MCF 10A (cell line): Measurements from ENCODE around the gene RBBP5. TPM values are rescaled to one million over a fixed set of nuclear protein-coding genes. Genes with fewer than 3 reads are reported as not detected.

Experiments used
- BruUV-seq: library from RNA; stranded (reverse); fragments of 400-500 nt; replicated peaks from 2 replicates; lab custom pipeline; 2021; lab: Mats Ljungman, UMichigan
- CTCF ChIA-PET: fragments of 300-600 bp; sonication (Branson Sonifier 250); formaldehyde crosslinking; extraction: SDS; loops from one replicate; lab custom pipeline; 2021; ENCODE audit warnings: antibody characterized with exemption, inconsistent platforms; lab: Yijun Ruan, JAX
- POLR2A ChIA-PET: fragments of 300-600, 350-650 bp; sonication (Branson Sonifier 250); formaldehyde crosslinking; extraction: SDS; loops from one replicate; lab custom pipeline; 2020; ENCODE audit warnings: antibody characterized with exemption, inconsistent platforms; lab: Yijun Ruan, JAX
- DNase-seq: peaks from one replicate; pipeline ENCODE4 v3.0.0-alpha.2; 2018; ENCODE audit not compliant: unreplicated experiment
- H3K27ac Mint-ChIP-seq: one replicate; pipeline ENCODE4 v1.8.0; 2022; ENCODE audit warnings: mild to moderate bottlenecking, low read depth, mixed read lengths; ENCODE audit not compliant: unreplicated experiment
- H3K27me3 Mint-ChIP-seq: one replicate; pipeline ENCODE4 v1.8.0; 2022; ENCODE audit warnings: mixed read lengths; ENCODE audit not compliant: insufficient read depth, unreplicated experiment
- H3K36me3 Mint-ChIP-seq: one replicate; pipeline ENCODE4 v1.8.0; 2022; ENCODE audit warnings: mild to moderate bottlenecking, moderate library complexity, mixed read lengths; ENCODE audit not compliant: insufficient read depth, unreplicated experiment
- H3K4me1 Mint-ChIP-seq: one replicate; pipeline ENCODE4 v1.8.0; 2022; ENCODE audit warnings: mixed read lengths; ENCODE audit not compliant: insufficient read depth, unreplicated experiment
- H3K4me3 Mint-ChIP-seq: one replicate; pipeline ENCODE4 v1.8.0; 2022; ENCODE audit warnings: mild to moderate bottlenecking, moderate library complexity, mixed read lengths; ENCODE audit not compliant: unreplicated experiment
- H3K9me3 Mint-ChIP-seq: one replicate; pipeline ENCODE4 v1.8.0; 2022; ENCODE audit warnings: mixed read lengths; ENCODE audit not compliant: unreplicated experiment
- intact Hi-C: fragments of 100-400 bp; cut with micrococcal nuclease; formaldehyde crosslinking; loops from 2 replicates; pipeline ENCODE4 v1.14.1; 2022
- total RNA-seq: library from RNA; stranded (reverse); gene quantifications from 2 replicates; pipeline ENCODE4 v1.2.3, GENCODE V29; 2022
- TF ChIP-seq, protein P1 (sequence below): fragments of 200-600 bp; IDR thresholded peaks from one replicate; pipeline ENCODE4 v1.8.0; 2022; ENCODE audit warnings: antibody characterized with exemption, mild to moderate bottlenecking; ENCODE audit not compliant: unreplicated experiment

RBBP5 gene
- total RNA-seq, 1 experiment from 2014 or later: 24.8 TPM

DNA sequence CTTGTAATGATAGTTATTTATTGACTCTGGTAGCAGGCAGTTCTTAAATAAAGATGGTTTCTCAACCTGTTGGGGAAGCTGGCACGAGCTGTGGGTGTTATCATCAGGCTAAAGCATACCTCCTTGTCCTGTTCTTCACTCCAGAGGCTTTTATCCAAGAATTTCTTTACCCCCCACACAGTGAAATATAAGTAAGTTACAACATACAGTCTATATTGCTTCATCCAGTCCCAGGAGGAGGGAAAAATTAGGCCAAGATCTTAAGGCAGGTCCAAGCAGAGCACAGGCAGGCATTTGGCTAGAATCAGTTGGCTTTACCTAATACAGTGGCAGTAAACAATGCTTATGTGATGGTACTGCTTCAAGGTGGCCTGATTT is 43.9 kb downstream of the RBBP5 start:
- TF ChIP-seq, protein P1, sequence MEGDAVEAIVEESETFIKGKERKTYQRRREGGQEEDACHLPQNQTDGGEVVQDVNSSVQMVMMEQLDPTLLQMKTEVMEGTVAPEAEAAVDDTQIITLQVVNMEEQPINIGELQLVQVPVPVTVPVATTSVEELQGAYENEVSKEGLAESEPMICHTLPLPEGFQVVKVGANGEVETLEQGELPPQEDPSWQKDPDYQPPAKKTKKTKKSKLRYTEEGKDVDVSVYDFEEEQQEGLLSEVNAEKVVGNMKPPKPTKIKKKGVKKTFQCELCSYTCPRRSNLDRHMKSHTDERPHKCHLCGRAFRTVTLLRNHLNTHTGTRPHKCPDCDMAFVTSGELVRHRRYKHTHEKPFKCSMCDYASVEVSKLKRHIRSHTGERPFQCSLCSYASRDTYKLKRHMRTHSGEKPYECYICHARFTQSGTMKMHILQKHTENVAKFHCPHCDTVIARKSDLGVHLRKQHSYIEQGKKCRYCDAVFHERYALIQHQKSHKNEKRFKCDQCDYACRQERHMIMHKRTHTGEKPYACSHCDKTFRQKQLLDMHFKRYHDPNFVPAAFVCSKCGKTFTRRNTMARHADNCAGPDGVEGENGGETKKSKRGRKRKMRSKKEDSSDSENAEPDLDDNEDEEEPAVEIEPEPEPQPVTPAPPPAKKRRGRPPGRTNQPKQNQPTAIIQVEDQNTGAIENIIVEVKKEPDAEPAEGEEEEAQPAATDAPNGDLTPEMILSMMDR: no peak
- ChIA-PET POLR2A (interaction anchor here (0.6 to 6.9 kb wide), 5 partner anchors 16 to 507 kb away, joined by 3 to 53 read pairs (median 3); partner anchors contain the start of gene RBBP5), CTCF (interaction anchor here (0.8 to 10.7 kb wide), 8 partner anchors 12 to 270 kb away, joined by 3 to 182 read pairs (median 6); no protein-coding TSS in a partner anchor)
- Mint-ChIP-seq H3K4me3 (no peak overlapping the region), H3K27ac (no peak overlapping the region), H3K4me1 (peaks cover 22% of the 10 kb centered on the region), H3K27me3 (no peaks in the 10 kb centered on the region), H3K36me3 (peaks cover 13% of the 10 kb centered on the region), H3K9me3 (no peaks in the 10 kb centered on the region)
- no TSS peak for BruUV-seq
- peak; percentile 36 for DNase-seq
- intact Hi-C loops: no loop called here

DNA sequence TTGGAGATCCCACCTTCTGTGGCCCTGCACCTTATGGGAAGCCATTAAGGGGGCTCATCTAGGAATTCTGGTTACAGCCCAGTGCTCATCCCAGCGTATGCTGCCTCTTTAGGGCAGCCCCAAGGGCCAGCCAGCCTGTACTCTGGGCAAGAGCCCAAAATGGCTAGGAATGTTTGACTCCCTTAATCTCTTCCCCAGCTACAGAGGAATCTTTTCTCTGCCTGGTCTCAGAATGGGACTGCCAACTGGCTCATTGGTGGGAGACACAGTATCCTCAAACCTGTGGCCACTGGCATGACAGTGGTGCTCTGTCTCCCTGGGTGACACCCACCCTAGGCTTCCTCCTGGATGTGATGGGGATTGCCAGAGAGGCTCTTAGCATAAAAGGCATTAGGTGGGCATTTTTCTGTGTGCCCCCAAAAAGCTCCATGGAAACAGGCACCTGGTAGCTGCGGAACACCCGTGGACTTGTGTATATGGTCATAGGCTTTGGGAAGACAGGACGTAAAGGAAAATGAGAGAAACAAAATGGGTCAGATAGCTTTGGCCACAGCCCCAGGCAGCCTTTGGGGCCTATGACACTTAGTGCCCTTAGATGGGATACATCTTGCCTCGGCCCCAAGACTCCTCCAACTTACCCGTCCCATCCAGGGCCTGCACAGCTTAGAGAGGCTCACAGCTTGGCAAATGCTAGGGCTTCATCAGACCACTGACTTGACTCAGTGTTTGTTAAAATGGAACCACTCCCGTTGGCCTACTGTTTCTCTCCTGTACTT is 44.4 kb downstream of the RBBP5 start:
- ChIA-PET CTCF (interaction anchor here (0.8 to 10.7 kb wide), 9 partner anchors 11 to 270 kb away, joined by 3 to 182 read pairs (median 7); no protein-coding TSS in a partner anchor), POLR2A (interaction anchor here (0.6 to 6.9 kb wide), 5 partner anchors 17 to 506 kb away, joined by 3 to 53 read pairs (median 3); partner anchors contain the start of gene RBBP5)
- Mint-ChIP-seq H3K4me3 (no peak overlapping the region), H3K27ac (no peak overlapping the region), H3K9me3 (no peaks in the 10 kb centered on the region), H3K4me1 (peaks cover 28% of the 10 kb centered on the region), H3K36me3 (peaks cover 8% of the 10 kb centered on the region), H3K27me3 (no peaks in the 10 kb centered on the region)
- TF ChIP-seq, protein P1: no peak
- no peak for DNase-seq
- intact Hi-C loops: no loop called here
- BruUV-seq: no TSS peak

DNA sequence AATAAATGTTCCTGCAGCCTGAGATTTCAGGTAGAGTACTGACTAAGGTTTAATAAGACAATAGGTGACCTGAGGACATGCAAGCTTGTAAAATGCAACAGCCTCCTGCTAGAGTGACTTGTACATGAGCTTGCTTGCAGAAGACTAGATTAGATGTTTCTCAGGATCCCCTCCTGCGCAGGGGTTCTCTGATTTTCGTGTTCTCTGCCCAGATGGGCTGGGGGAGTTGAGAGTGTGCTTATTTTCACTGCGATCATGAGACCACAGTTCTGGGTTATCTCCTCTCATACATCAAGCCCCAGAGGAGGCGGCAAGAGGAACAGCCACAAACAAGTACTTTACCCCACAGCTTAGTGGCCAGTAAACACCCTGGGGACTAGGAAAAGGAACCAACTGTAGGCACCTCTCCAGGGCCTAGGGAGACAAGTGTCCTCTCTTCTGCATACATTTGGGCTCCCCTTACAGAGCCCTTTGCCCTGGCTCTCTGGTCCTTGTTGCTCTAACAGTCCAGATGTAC is 45.5 kb downstream of the RBBP5 start:
- no TSS peak for BruUV-seq

More for the DNA sequence above, 45.5 kb downstream of the RBBP5 start:
- Mint-ChIP-seq H3K27me3 (no peaks in the 10 kb centered on the region), H3K9me3 (no peaks in the 10 kb centered on the region), H3K4me1 (peaks cover 29% of the 10 kb centered on the region), H3K36me3 (no peaks in the 10 kb centered on the region), H3K4me3 (no peak overlapping the region), H3K27ac (no peak overlapping the region)
- TF ChIP-seq, protein P1: no peak
- no peak for DNase-seq
- ChIA-PET CTCF (interaction anchor here (0.6 to 10.7 kb wide), 10 partner anchors 10 to 180 kb away, joined by 3 to 182 read pairs (median 6); no protein-coding TSS in a partner anchor), POLR2A (interaction anchor here (1.1 to 6.9 kb wide), 5 partner anchors 8 to 46 kb away, joined by 3 to 53 read pairs (median 6); partner anchors contain the start of gene RBBP5)
- intact Hi-C loops: no loop called here
